ENCODE data around the gene ZG16.

DNA sequence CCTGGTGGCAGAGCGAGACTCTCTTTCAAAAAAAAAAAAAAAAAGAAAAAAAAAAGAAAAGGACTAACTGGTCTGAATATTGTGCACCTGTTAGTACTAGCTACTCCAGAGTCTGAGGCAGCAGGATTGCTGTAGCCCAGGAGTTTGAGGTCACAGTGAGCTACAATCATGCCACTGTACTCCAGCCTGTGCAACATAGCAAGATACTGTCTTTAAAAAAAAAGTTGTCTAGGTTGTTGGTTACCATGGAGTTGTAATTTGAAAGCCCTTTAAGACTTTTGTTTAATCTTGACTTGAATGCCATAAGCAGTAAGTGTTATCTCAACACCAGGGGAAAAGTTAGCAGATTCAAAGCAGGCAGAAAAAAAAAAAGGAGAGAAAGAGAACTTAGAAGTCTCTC, 21.4 kb upstream of the ZG16 start:
- TF ChIP-seq NFYB (IDR thresholded peaks at IDR 0.05; ENCODE audit: extremely low read depth, insufficient read length) (no peak), HMGXB4 (CRISPR knock-in tag; IDR thresholded peaks at IDR 0.05) (no peak), TAF9B (IDR thresholded peaks at IDR 0.05; ENCODE audit: partially characterized antibody) (no peak), ATF2 (CRISPR knock-in tag; IDR thresholded peaks at IDR 0.05) (no peak), ATF3 (IDR thresholded peaks at IDR 0.05) (no peak), ATF3 (CRISPR knock-in tag; conservative IDR thresholded peaks at IDR 0.05) (no peak), SAFB (IDR thresholded peaks at IDR 0.05; ENCODE audit: borderline replicate concordance, low read depth, low read length) (no peak), ZBTB2 (IDR thresholded peaks at IDR 0.05) (no peak), SMC3 (conservative IDR thresholded peaks at IDR 0.05; ENCODE audit: insufficient read depth, low read depth, low read length) (no peak), HOMEZ (CRISPR knock-in tag; IDR thresholded peaks at IDR 0.05) (no peak)
